Right renal cortex interstitium (tissue), 3 donors: ENCODE data around the gene IGFBPL1. TPM values are rescaled to one million over a fixed set of nuclear protein-coding genes. Genes with fewer than 3 reads are reported as not detected.
"Not testable (repeated sequence)": the region's sequence is repeated elsewhere in the genome, so short reads cannot be mapped to it uniquely, and the experiment has no call there.

Experiments used
- DNase-seq, 3 donors: peaks; one replicate each; pipeline ENCODE4 v3.0.0-alpha.2; 2013; ENCODE audit warnings: low read depth in 3 of 3, low spot score in 2 of 3
- polyA plus RNA-seq, 3 donors: library from polyadenylated mRNA; unstranded; fragments of 120-200 nt; gene quantifications; one replicate each; pipeline ENCODE4 v1.2.1, GENCODE V29; 2013; ENCODE audit not compliant: insufficient read length in 3 of 3

The IGFBPL1 gene
- polyA plus RNA-seq, 3 donors: 1.5 to 1.9 (median 1.8) TPM

GRCh38 chr9:38380872-38381534 is 43.3 kb downstream of the IGFBPL1 start:
- no peak for DNase-seq

- DNase-seq: no peak
These were observed 43.9 kb downstream of the IGFBPL1 start for GRCh38 chr9:38380230-38380871.

GRCh38 chr9:38377336-38378083 is 46.7 kb downstream of the IGFBPL1 start:
- not testable (repeated sequence) for DNase-seq

- no peak for DNase-seq
These were observed 48.1 kb downstream of the IGFBPL1 start for GRCh38 chr9:38376021-38376670.

- no peak for DNase-seq
These were observed 48.7 kb downstream of the IGFBPL1 start for GRCh38 chr9:38375572-38375963.

- no peak for DNase-seq
These were observed 49.2 kb downstream of the IGFBPL1 start for GRCh38 chr9:38374847-38375571.

GRCh38 chr9:38373679-38374078 is 50.6 kb downstream of the IGFBPL1 start:
- no peak for DNase-seq

GRCh38 chr9:38372762-38373619 is 51.3 kb downstream of the IGFBPL1 start:
- no peak for DNase-seq

- no peak for DNase-seq
These were observed 52.8 kb downstream of the IGFBPL1 start for GRCh38 chr9:38371495-38371894.

GRCh38 chr9:38370176-38370575 is 54.1 kb downstream of the IGFBPL1 start:
- DNase-seq: no peak

- no peak for DNase-seq
These were observed 55.5 kb downstream of the IGFBPL1 start for GRCh38 chr9:38368731-38369130.

GRCh38 chr9:38367898-38368297 is 56.4 kb downstream of the IGFBPL1 start:
- no peak for DNase-seq

- no peak for DNase-seq
These were observed 60.7 kb downstream of the IGFBPL1 start for GRCh38 chr9:38363589-38363925.

GRCh38 chr9:38362852-38363588 is 61.2 kb downstream of the IGFBPL1 start:
- DNase-seq: peak in 1 of 3 donors; percentile 64

GRCh38 chr9:38361473-38361850 is 62.8 kb downstream of the IGFBPL1 start:
- no peak for DNase-seq

GRCh38 chr9:38360839-38361472 is 63.3 kb downstream of the IGFBPL1 start:
- DNase-seq: no peak

GRCh38 chr9:38359689-38360385 is 64.4 kb downstream of the IGFBPL1 start:
- DNase-seq: no peak

GRCh38 chr9:38359297-38359653 is 65.0 kb downstream of the IGFBPL1 start:
- DNase-seq: no peak
